A673 (cell line): Measurements from ENCODE around the gene STAC3.

Experiments used
- CTCF ChIP-seq: fragments of 300-800, 200-600 bp; sonication (generic); conservative IDR thresholded peaks from 2 replicates; pipeline ENCODE4 v1.5.1; 2017; ENCODE audit warnings: low read depth, mild to moderate bottlenecking, antibody characterized with exemption, low read length, moderate library complexity, mixed read lengths
- EZH2 ChIP-seq: fragments of 200-600 bp; sonication (generic); IDR thresholded peaks from 2 replicates; pipeline ENCODE4 v1.6.1; 2017; ENCODE audit warnings: borderline replicate concordance, low read depth, mild to moderate bottlenecking, mixed read lengths, antibody characterized with exemption, low read length; ENCODE audit not compliant: poor library complexity, severe bottlenecking

GRCh38 chr12:57242329-57242690, 8.7 kb downstream of the STAC3 start:
- no peak for TF ChIP-seq CTCF
- no peak for TF ChIP-seq EZH2
